Measurements from ENCODE around the gene KRT73. TPM values are rescaled to one million over a fixed set of nuclear protein-coding genes. Genes with fewer than 3 reads are reported as not detected.

KRT73 gene
- not detected in 2 replicates for total RNA-seq

GRCh38 chr12:52618216-52618615 is at the start of gene KRT73:
Gene KRT73, minus strand, starts transcription at chr12:52618559. Its CDS starts 35 bp downstream, at chr12:52618524.

DNA sequence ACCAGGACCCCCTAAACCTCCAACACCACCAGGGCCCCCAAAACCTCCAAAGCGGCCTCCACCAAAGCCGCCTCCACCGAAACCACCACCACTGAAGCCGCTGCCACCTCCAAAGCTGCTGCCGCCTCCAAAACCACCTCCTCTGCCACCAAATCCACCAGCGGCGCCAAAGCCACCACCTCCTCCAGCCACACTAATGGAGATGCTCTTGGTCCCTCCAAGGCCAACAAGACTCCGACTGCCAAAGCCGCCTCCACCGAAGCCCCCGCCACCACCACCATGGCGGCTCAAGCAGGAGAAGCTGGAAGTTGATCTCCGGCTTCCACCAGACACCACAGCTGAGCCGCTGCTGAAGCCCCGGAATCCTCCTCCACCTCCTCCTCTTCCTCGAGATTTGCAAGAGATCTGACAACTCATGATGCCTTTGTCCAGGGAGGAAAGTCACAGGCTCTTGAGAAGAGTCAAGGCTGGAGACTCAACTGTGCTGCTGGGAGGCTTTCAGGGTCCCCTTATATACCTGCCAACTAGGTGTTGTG is 33.4 kb upstream of the KRT73 start, which contains the start of gene KRT2:
Gene KRT2, minus strand, starts transcription at position 486 of the 536 bp plus-strand sequence. Its CDS starts 69 bp downstream, at position 417.

DNA sequence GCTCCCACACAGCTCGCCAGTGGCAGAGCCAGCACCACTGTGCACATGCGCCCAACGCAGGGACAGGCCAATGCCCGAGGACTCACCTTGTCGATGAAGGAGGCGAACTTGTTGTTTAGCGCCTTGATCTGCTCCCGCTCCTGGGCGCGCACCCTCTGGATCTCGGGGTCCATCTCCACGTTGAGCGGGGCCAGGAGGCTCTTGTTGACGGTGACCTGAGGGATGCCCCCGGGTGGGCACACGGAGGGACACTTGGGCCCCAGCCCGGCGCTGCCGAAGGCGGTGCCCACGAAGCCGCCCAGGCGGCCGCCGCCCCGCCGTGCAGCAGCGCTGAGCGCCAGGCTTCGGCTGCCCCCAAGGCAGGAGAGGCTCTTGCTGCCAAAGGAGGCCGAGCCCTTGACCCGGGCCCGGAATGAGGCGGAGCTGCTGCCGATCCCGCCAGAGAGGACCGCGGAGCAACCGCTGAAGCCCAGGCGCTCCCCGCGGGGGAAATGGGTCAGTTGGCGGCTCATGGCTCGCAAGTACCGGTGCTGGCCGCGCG is 17.3 kb downstream of the KRT73 start, which contains the start of gene KRT72:
Gene KRT72, minus strand, starts transcription at position 523 of the 541 bp plus-strand sequence. Its CDS starts 11 bp downstream, at position 512.

GRCh38 chr12:52573743-52574142 is 44.6 kb downstream of the KRT73 start, which contains the start of gene KRT74:
Gene KRT74, minus strand, starts transcription at chr12:52573843. Its CDS starts 66 bp downstream, at chr12:52573777.

Other genes with a start within 250 kb of the KRT73 start
- gene KRT84, start 232.9 kb downstream of the KRT73 start, total RNA-seq, result not detected in 2 replicates
- not detected in 2 replicates for gene KRT82, start 212.2 kb downstream of the KRT73 start, total RNA-seq
- gene KRT75, start 184.2 kb downstream of the KRT73 start, total RNA-seq, result not detected in 2 replicates
- under 0.01 TPM in 1 of 2 replicates, not detected in the other for gene KRT6B, start 166.4 kb downstream of the KRT73 start, total RNA-seq
- gene KRT6C, start 144.8 kb downstream of the KRT73 start, total RNA-seq, result not detected in 2 replicates
- gene KRT6A, start 125.3 kb downstream of the KRT73 start, total RNA-seq, result not detected in 2 replicates
- 0.22 TPM in 1 of 2 replicates, not detected in the other for gene KRT5, start 98.2 kb downstream of the KRT73 start, total RNA-seq
- gene KRT71, start 65.4 kb downstream of the KRT73 start, total RNA-seq, result not detected in 2 replicates
- gene KRT74, start 44.7 kb downstream of the KRT73 start, total RNA-seq, result not detected in 2 replicates
- not detected in 2 replicates for gene KRT72, start 17.1 kb downstream of the KRT73 start, total RNA-seq
- not detected in 2 replicates for gene KRT2, start 33.7 kb upstream of the KRT73 start, total RNA-seq
- not detected in 2 replicates for gene KRT1, start 61.8 kb upstream of the KRT73 start, total RNA-seq
- gene KRT77, start 85.0 kb upstream of the KRT73 start, total RNA-seq, result not detected in 2 replicates
- gene KRT76, start 158.8 kb upstream of the KRT73 start, total RNA-seq, result not detected in 2 replicates
- not detected in 2 replicates for gene KRT3, start 177.6 kb upstream of the KRT73 start, total RNA-seq
- gene KRT4, start 195.6 kb upstream of the KRT73 start, total RNA-seq, result under 0.01 TPM in 1 of 2 replicates, not detected in the other
- gene KRT79, start 215.8 kb upstream of the KRT73 start, total RNA-seq, result not detected in 2 replicates
- gene KRT78, start 230.4 kb upstream of the KRT73 start, total RNA-seq, result not detected in 2 replicates